ENCODE measurements around the gene ARVCF. TPM values are rescaled to one million over a fixed set of nuclear protein-coding genes. Genes with fewer than 3 reads are reported as not detected.

ARVCF gene
- total and polyA plus RNA-seq, 9 of the 15 experiments (the other 6 are each of a cell fraction or from before 2014, with no cell fraction given) = 0.03 to 97.4 (median 15.6) TPM

DNA sequence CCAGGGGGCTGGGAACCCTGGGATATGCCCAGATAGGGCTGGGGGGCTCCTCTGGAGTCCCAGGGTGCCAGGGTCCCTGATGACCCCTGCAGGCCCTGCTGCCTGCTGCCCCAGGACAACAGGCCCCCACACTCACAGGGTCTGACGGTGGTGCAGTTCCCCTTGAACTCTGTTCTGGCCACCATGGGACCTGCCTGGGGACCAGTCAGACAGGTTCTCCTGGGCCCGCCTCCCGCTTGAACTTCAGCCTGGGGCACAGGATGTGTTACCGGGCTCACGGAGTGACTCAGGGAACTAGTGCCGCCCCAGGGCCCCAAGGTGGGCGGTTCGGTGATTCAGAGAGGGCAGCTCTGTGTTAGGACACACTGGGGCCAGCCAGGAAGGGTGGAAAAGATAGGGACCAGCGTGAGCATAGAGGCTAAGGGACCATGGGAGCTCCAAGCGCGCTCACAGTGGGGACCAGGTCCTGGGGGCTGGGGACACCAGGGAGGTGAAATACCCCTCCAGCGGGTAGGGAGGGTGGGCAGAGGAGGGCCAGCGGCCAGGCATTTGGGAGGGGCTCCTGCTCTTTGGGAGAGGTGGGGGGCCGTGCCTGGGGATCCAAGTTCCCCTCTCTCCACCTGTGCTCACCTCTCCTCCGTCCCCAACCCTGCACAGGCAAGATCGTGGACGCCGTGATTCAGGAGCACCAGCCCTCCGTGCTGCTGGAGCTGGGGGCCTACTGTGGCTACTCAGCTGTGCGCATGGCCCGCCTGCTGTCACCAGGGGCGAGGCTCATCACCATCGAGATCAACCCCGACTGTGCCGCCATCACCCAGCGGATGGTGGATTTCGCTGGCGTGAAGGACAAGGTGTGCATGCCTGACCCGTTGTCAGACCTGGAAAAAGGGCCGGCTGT is 53.5 kb downstream of the ARVCF start:
- POLR2A ChIA-PET = interaction anchor here (0.5 to 13.7 kb wide), 11 partner anchors 10 to 347 kb away, joined by 3 to 115 read pairs (median 4); partner anchors contain the start of gene TRMT2A
- Histone ChIP-seq H3K79me2 (ENCODE audit: control insufficient read depth, insufficient read depth, low read length) (peaks cover 11% of the 10 kb centered on the region; the same call in 1 of the 3 replicates), H2AFZ (ENCODE audit: low read depth, low read length) (no peak overlapping the region), H3K9me1 (ENCODE audit: control insufficient read depth, insufficient read depth, low read length) (peaks cover 4% of the 10 kb centered on the region), H3K9me3 (replicated peaks; ENCODE audit: control insufficient read depth, insufficient read depth, low read depth, low read length) (no peaks in the 10 kb centered on the region), H3K4me3 (no peak overlapping the region), H3K36me3 (ENCODE audit: control insufficient read depth, insufficient read depth, low read length) (peaks cover 61% of the 10 kb centered on the region; the same call in 2 of the 3 replicates), H3K9ac (ENCODE audit: insufficient read depth in 1 of 2, low read depth in 2 of 2, low read length in 2 of 2) (peak overlapping the region in 1 of 2 experiments; percentile 73; a peak in 2 of 4 replicates), H3K4me1 (replicated peaks in 1 of 2; ENCODE audit: control insufficient read depth in 2 of 2, insufficient read depth in 2 of 2, low read length in 2 of 2) (peaks cover 27 to 70% of the 10 kb centered on the region in 2 experiments), H3K27ac (ENCODE audit: extremely low read depth, low read depth, low read length) (no peak overlapping the region), H4K20me1 (replicated peaks; ENCODE audit: control insufficient read depth, insufficient read depth, low read length) (peaks cover 41% of the 10 kb centered on the region), H3K27me3 (ENCODE audit: control insufficient read depth in 2 of 2, insufficient read depth in 2 of 2, low read length in 2 of 2) (no peaks in the 10 kb centered on the region), H3K4me2 (ENCODE audit: insufficient read depth, low read length) (no peak overlapping the region)
- in situ Hi-C loops (cut with MboI) = no loop called here
- FAIRE-seq = no peak
- DNase-seq (ENCODE audit: extremely low read depth in 1 of 4, low spot score in 3 of 4) = no peak
- no peak for ATAC-seq
- WGBS (ENCODE audit: insufficient coverage, low coverage, missing lambda C conversion rate) = 91% methylated on average over 30 of the region's 30 CpGs
- CTCF ChIA-PET (ENCODE audit: low intra/inter-chr PET ratio) = interaction anchor here (0.6 kb wide), 1 partner anchor 148 kb away, joined by 4 read pairs; no protein-coding TSS in a partner anchor
- intact Hi-C loops (cut with micrococcal nuclease) = no loop called here
- BruUV-seq (replicated peaks) = no TSS peak
- 0 out of 2 replicates have a peak, but pooled peaks have one; percentile 5 for TF ChIP-seq ZNF77 (CRISPR knock-in tag; IDR thresholded peaks at IDR 0.05)
- TF ChIP-seq, protein P1, sequence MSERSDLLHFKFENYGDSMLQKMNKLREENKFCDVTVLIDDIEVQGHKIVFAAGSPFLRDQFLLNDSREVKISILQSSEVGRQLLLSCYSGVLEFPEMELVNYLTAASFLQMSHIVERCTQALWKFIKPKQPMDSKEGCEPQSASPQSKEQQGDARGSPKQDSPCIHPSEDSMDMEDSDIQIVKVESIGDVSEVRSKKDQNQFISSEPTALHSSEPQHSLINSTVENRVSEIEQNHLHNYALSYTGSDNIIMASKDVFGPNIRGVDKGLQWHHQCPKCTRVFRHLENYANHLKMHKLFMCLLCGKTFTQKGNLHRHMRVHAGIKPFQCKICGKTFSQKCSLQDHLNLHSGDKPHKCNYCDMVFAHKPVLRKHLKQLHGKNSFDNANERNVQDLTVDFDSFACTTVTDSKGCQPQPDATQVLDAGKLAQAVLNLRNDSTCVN (CRISPR knock-in tag; IDR thresholded peaks at IDR 0.05) = 0 out of 2 replicates have a peak, but pooled peaks have one; percentile 49
- 0 out of 2 replicates have a peak, but pooled peaks have one; percentile 26 for TF ChIP-seq EGR1 (conservative IDR thresholded peaks at IDR 0.05)
- TF ChIP-seq POLR2AphosphoS2 (IDR thresholded peaks at IDR 0.05; ENCODE audit: low read length) = peak; percentile 9; the same call in 1 of the 2 replicates
- TF ChIP-seq ZNF431 (CRISPR knock-in tag; IDR thresholded peaks at IDR 0.05) = no peak
- TF ChIP-seq POLR2H (tag; IDR thresholded peaks at IDR 0.05; ENCODE audit: low read depth) = no peak
- peak; percentile 64 for TF ChIP-seq FIP1L1 (IDR thresholded peaks at IDR 0.05; ENCODE audit: low read depth, low read length, poor library complexity, severe bottlenecking)
- peak; percentile 88 for TF ChIP-seq POLR2G (IDR thresholded peaks at IDR 0.05; ENCODE audit: low read depth, low read length)
- no peak for TF ChIP-seq SMAD4 (CRISPR knock-in tag; conservative IDR thresholded peaks at IDR 0.05)
- TF ChIP-seq, protein P2, sequence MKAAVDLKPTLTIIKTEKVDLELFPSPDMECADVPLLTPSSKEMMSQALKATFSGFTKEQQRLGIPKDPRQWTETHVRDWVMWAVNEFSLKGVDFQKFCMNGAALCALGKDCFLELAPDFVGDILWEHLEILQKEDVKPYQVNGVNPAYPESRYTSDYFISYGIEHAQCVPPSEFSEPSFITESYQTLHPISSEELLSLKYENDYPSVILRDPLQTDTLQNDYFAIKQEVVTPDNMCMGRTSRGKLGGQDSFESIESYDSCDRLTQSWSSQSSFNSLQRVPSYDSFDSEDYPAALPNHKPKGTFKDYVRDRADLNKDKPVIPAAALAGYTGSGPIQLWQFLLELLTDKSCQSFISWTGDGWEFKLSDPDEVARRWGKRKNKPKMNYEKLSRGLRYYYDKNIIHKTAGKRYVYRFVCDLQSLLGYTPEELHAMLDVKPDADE (conservative IDR thresholded peaks at IDR 0.05; ENCODE audit: control insufficient read depth, low read depth, low read length) = peak; percentile 4; the same call in 1 of the 2 replicates
- no peak for TF ChIP-seq NR2C2 (CRISPR knock-in tag; IDR thresholded peaks at IDR 0.05)
- TF ChIP-seq NR2C2 (tag; IDR thresholded peaks at IDR 0.05) = no peak
- no peak for TF ChIP-seq ZNF551 (CRISPR knock-in tag; IDR thresholded peaks at IDR 0.05)
- peak; percentile 53; the same call in 1 of the 2 replicates for TF ChIP-seq JUNB (CRISPR knock-in tag; conservative IDR thresholded peaks at IDR 0.05)
- TF ChIP-seq ZNF436 (CRISPR knock-in tag; IDR thresholded peaks at IDR 0.05) = peak; percentile 18; the same call in 1 of the 2 replicates

Measured in K562 (cell line).